Activated naive CD8-positive, alpha-beta T cell (primary cell): ENCODE measurements around the gene IER5L.

ENCODE experiments used
- H3K27ac Mint-ChIP-seq: one replicate; pipeline ENCODE4 v1.8.0; 2021; ENCODE audit warnings: mixed read lengths
- H3K27me3 Mint-ChIP-seq: one replicate; pipeline ENCODE4 v1.8.0; 2021; ENCODE audit warnings: mixed read lengths
- H3K36me3 Mint-ChIP-seq: one replicate; pipeline ENCODE4 v1.8.0; 2021; ENCODE audit warnings: mixed read lengths
- H3K4me1 Mint-ChIP-seq: one replicate; pipeline ENCODE4 v1.8.0; 2021; ENCODE audit warnings: low read depth, mixed read lengths
- H3K4me3 Mint-ChIP-seq: one replicate; pipeline ENCODE4 v1.8.0; 2021; ENCODE audit warnings: mild to moderate bottlenecking, mixed read lengths
- H3K9me3 Mint-ChIP-seq: one replicate; pipeline ENCODE4 v1.8.0; 2021; ENCODE audit warnings: low read depth, mixed read lengths

The IER5L gene

DNA sequence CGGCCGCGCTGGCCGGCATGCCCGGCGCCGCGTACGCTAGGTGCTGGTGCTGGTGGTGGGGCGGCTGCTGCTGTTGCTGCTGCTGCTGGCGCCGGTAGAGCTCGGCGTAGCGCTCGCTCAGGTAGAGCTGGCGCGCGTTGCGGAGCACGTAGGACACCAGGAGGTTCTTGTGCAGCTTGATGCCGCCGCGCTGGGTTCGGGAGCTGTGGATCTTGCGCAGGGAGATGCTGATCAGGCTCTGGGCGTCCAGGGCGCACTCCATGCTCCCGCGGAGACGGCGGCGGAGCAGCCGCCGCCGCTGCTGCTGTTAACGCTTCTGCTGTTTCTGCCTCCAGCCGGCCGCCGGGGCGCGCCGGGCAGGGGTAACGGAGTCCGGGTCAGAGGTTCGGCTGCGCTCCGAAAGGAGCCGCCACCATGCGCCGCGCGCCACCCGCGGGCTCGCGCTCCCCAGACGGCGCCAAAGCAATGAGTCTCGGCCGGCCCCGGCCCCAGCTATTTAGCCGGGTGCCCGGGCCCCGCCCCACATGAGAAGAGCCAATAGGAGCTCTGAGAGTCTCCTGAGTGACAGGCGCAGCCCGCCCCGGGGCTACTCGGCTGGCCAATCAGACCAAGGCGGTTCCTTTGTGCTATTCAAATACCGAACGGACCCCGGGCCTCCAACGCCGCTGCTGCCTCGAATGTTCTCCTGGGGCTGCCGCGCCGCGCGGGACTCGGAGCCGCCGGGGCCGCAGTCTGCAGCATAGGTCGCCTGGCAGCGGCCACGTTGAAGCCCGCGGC lies at the start of gene IER5L:
Gene IER5L, minus strand, starts transcription at position 471 of the 777 bp plus-strand sequence. Its CDS starts 209 bp downstream, at position 262.
- Mint-ChIP-seq H3K4me3 (peak within 1 kb of the TSS; percentile 89), H3K27ac (no peak within 1 kb of the TSS), H3K9me3 (no peaks in the 10 kb centered on the region), H3K27me3 (no peaks in the 10 kb centered on the region), H3K36me3 (no peaks in the 10 kb centered on the region), H3K4me1 (peaks cover 8% of the 10 kb centered on the region)

DNA sequence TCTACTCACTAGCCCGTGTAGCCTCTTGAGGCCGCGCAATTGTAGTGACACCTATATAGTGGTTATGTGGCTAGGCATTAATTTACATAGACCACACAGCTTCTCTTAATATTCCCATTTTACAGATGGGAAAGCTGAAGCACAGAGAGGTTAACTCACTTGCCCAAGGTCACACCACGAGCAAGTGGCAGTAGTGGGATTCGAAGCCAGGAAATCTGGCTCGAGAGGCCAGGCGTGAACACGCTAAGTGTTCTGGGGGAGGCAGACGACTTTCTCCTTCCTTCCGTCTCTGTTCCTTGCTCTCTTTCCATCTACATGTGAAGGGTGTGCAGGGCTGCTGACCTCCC lies 49.8 kb upstream of the IER5L start:
- no peaks in the 10 kb centered on the region for H3K27me3 Mint-ChIP-seq
- H3K36me3 Mint-ChIP-seq, result no peaks in the 10 kb centered on the region
- no peak overlapping the region for H3K27ac Mint-ChIP-seq
- no peak overlapping the region for H3K4me3 Mint-ChIP-seq
- peaks cover 36% of the 10 kb centered on the region for H3K4me1 Mint-ChIP-seq
- H3K9me3 Mint-ChIP-seq, result no peaks in the 10 kb centered on the region

DNA sequence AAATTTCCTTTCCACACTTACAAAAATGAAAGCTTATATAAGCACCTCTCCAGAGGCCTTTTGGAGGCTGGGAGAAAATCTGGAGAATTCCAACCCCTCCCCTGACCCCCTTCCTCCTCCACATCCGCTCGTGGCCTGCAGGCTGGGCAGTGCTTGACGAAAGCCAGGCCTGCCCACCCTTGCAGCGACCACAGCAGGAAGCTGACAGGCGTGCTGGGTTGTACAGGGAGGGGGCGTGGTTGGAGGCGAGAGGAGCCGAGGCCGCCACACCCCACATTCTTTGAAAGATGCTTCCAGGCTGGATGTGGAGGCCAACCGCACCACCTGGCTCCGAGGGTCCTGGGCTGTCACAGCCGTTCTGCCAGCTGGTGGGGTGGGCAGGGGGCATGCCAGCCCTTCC lies 47.8 kb upstream of the IER5L start:
- Mint-ChIP-seq H3K9me3 (no peaks in the 10 kb centered on the region), H3K4me3 (peak overlapping the region; percentile 44), H3K27ac (no peak overlapping the region), H3K4me1 (peaks cover 43% of the 10 kb centered on the region), H3K36me3 (no peaks in the 10 kb centered on the region), H3K27me3 (no peaks in the 10 kb centered on the region)

- H3K4me1 Mint-ChIP-seq, result peaks cover 46% of the 10 kb centered on the region
Measured at GRCh38 chr9:129225490-129225778, 47.4 kb upstream of the IER5L start.

DNA sequence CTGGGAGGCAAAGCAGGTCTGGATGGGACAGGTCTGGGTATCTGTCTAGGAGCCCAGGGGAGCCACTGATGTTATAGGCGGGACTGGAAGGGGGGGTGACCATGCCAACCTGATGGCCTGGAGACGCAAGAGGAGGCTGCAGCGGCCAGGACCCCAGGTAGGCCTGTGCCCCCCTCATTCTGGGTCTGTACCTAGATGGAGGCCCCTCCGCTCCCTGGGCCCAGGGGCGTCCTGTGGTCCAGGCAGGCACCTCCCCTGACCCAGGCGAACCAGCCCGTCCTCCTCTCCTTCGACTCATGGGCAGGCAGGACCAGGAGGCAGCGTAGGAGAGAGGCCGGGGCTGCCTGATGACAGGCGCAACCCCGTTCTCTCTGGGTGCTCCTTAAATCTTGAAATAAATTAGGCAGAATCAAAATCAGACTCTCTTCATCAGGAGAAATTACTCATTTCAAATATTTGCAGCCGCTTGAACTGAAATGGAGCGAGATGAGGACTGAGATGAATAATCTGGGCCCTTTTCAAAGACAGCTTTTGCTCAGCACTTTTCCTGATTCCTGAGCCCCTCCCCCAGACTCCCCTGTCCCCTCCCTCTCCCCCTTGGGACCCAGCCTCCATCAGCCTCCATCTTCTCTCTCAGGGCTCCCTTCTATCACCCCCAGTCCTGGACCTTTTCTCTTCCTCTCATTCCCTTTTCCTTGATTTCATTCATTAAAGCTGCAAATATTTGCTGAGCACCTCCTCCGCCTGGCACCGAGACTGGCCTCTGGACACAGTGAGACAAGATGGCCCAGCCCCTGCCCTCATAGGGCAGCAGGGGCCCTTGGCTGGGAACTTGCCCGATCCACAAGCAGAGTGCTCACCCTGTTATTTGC lies 46.8 kb upstream of the IER5L start:
- H3K27me3 Mint-ChIP-seq, result no peaks in the 10 kb centered on the region
- H3K36me3 Mint-ChIP-seq, result no peaks in the 10 kb centered on the region

More at GRCh38 chr9:129225490-129225778, 47.4 kb upstream of the IER5L start:
- H3K9me3 Mint-ChIP-seq, result no peaks in the 10 kb centered on the region
- no peaks in the 10 kb centered on the region for H3K27me3 Mint-ChIP-seq
- peak overlapping the region; percentile 72 for H3K27ac Mint-ChIP-seq
- no peak overlapping the region for H3K4me3 Mint-ChIP-seq
- no peaks in the 10 kb centered on the region for H3K36me3 Mint-ChIP-seq

GRCh38 chr9:129223551-129224208 lies 45.6 kb upstream of the IER5L start:
- H3K27me3 Mint-ChIP-seq, result no peaks in the 10 kb centered on the region
- no peak overlapping the region for H3K27ac Mint-ChIP-seq
- H3K9me3 Mint-ChIP-seq, result no peaks in the 10 kb centered on the region
- no peak overlapping the region for H3K4me3 Mint-ChIP-seq
- H3K4me1 Mint-ChIP-seq, result peaks cover 39% of the 10 kb centered on the region
- no peaks in the 10 kb centered on the region for H3K36me3 Mint-ChIP-seq

More for the DNA sequence above, 46.8 kb upstream of the IER5L start:
- Mint-ChIP-seq H3K4me1 (peaks cover 43% of the 10 kb centered on the region), H3K9me3 (no peaks in the 10 kb centered on the region), H3K4me3 (no peak overlapping the region), H3K27ac (peak overlapping the region; percentile 72)

DNA sequence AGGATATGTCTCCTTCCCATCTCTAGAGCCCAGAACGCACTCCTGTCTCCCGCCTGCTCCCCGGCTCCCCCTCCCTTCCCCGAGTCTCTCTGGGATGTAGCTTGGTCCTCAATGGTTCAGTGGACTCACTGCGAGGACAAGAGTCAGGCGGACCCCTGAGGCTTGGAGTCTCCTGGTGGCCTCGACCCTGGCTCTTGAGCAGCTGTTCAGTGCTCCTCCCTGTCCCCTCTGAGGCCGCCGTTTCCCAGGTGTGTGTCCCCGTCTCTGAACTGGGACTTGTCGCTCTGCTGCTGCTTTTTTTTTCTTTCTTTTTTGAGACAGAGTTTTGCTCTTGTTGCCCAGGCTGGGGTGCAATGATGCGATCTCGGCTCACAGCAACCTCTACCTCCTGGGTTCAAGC lies 44.8 kb upstream of the IER5L start:
- H3K27me3 Mint-ChIP-seq, result no peaks in the 10 kb centered on the region

DNA sequence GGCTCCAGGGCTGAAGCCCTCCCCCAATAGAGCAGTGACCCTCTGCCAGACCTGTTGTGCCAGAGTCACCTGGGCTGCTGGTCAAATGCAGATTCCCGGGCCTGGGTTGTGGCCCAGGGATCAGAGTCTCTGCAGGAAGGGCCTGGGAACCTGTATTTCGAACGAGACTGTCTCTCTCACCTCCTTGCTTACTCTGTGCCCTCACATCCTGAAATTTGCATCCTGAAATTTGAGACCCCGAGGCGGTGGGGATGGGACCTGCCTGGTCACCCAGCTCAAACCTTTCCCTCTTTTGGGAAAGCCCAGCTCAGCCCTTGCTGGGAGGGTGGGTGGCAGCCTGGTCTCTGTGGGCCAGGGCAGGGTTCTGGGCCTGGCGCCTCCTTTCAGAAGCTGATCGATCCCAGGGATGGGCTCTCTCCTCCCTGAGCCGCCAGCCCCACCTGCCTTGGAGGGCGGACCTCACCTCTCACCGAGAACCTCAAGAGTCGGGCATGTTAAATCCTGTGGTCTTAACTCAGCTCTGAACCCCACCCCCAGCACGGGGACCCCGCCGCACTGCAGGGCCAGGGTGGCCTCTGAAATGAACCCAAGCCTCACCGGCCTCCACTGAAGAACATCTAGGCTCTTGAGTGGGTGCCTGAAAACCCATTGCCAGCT lies 44.0 kb upstream of the IER5L start:
- H3K27ac Mint-ChIP-seq, result no peak overlapping the region
- no peaks in the 10 kb centered on the region for H3K9me3 Mint-ChIP-seq
- no peak overlapping the region for H3K4me3 Mint-ChIP-seq
- peaks cover 40% of the 10 kb centered on the region for H3K4me1 Mint-ChIP-seq
- H3K27me3 Mint-ChIP-seq, result no peaks in the 10 kb centered on the region
- H3K36me3 Mint-ChIP-seq, result no peaks in the 10 kb centered on the region

More for the DNA sequence above, 44.8 kb upstream of the IER5L start:
- Mint-ChIP-seq H3K9me3 (no peaks in the 10 kb centered on the region), H3K4me1 (peaks cover 39% of the 10 kb centered on the region), H3K27ac (no peak overlapping the region), H3K36me3 (no peaks in the 10 kb centered on the region), H3K4me3 (no peak overlapping the region)

DNA sequence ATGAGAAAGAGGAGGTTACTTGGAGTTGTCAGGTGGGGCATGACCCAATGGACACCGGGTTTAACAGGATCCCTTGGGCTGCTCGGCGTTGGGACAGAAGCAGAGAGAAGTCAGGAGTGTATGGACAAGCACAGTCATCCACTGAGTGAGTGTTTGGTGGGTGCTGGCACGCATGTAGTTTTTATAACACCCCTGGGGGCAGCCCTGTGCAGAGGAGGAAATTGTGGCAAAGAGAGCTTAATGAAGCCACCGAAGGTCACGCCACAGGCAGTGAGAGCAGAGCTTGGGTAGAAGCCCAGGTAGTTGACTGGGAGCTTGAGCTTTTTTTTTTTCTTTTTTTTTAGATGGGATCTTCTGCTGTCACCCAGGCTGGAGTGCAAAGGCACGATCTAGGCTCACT lies 43.2 kb upstream of the IER5L start:
- Mint-ChIP-seq H3K27me3 (no peaks in the 10 kb centered on the region), H3K4me3 (peak overlapping the region; percentile 35), H3K9me3 (no peaks in the 10 kb centered on the region), H3K27ac (peak overlapping the region; percentile 61), H3K36me3 (no peaks in the 10 kb centered on the region), H3K4me1 (peaks cover 38% of the 10 kb centered on the region)

DNA sequence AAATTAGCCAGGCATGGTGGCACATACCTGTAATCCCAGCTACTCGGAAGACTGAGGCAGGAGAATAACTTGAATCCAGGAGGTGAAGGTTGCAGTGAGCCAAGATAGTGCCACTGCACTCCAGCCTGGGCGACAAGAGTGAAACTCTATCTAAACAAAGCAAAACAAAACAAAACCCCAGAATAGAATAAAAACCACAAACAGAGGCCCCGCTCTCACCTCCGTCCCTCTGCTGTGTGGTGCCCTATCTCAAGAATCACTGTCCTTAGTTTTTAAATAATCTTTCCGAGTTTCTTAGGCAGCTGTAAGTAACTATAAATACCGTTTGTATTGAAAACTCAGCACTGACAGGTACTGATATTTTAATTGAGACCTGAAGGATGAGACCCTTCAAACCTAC lies 42.7 kb upstream of the IER5L start:
- Mint-ChIP-seq H3K4me1 (peaks cover 33% of the 10 kb centered on the region), H3K4me3 (peak overlapping the region; percentile 35), H3K36me3 (no peaks in the 10 kb centered on the region), H3K27me3 (no peaks in the 10 kb centered on the region), H3K27ac (peak overlapping the region; percentile 61), H3K9me3 (no peaks in the 10 kb centered on the region)

GRCh38 chr9:129218918-129219317 lies 40.9 kb upstream of the IER5L start:
- H3K9me3 Mint-ChIP-seq, result no peaks in the 10 kb centered on the region
- H3K27me3 Mint-ChIP-seq, result no peaks in the 10 kb centered on the region
- H3K4me1 Mint-ChIP-seq, result peaks cover 18% of the 10 kb centered on the region
- no peaks in the 10 kb centered on the region for H3K36me3 Mint-ChIP-seq
- no peak overlapping the region for H3K4me3 Mint-ChIP-seq
- H3K27ac Mint-ChIP-seq, result no peak overlapping the region

- peaks cover 18% of the 10 kb centered on the region for H3K4me1 Mint-ChIP-seq
- no peaks in the 10 kb centered on the region for H3K9me3 Mint-ChIP-seq
- no peak overlapping the region for H3K27ac Mint-ChIP-seq
- H3K27me3 Mint-ChIP-seq, result no peaks in the 10 kb centered on the region
- no peak overlapping the region for H3K4me3 Mint-ChIP-seq
- no peaks in the 10 kb centered on the region for H3K36me3 Mint-ChIP-seq
Measured at GRCh38 chr9:129218272-129218625, 40.2 kb upstream of the IER5L start.

DNA sequence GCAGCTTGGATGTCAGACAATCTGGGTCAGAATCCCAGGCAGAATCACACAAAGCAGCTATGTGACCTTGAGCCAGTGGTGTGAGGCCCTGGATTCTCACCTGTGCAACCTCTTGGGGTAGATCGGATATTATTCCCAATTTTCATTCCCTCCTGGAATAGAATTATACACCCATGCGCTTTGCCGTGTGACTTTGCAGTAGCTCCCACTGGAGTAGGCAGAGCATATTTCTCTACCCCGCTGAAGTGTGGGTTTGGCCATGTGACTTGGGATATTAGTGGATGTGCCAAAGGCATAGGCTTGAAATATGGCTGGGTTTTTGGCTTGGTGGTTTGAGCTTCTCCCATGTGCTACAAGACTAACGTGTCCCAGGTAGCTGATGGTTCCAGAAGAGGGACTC lies 35.5 kb upstream of the IER5L start:
- no peak overlapping the region for H3K4me3 Mint-ChIP-seq
- no peak overlapping the region for H3K27ac Mint-ChIP-seq
- peaks cover 2% of the 10 kb centered on the region for H3K36me3 Mint-ChIP-seq
- H3K9me3 Mint-ChIP-seq, result no peaks in the 10 kb centered on the region
- H3K27me3 Mint-ChIP-seq, result no peaks in the 10 kb centered on the region
- H3K4me1 Mint-ChIP-seq, result peaks cover 18% of the 10 kb centered on the region

DNA sequence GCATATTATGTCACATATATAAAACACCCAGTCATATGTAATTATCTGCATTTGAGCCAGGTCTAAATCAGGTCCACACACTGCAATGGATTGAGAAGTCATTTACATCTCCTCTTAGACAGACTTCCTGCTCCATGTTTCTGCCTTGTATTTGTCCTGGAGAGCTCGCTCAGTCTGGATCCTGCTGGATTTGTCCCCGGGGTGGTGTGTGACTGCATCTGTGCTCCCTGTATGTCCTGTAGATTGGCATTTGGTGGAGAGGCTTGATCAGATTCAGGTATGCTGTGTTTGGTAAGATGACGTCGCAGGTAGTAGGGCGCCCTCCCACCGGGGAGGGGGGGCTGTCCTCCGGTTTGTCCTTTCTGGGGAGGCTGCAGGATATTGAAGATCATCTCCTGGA lies 33.6 kb upstream of the IER5L start:
- Mint-ChIP-seq H3K27me3 (no peaks in the 10 kb centered on the region), H3K36me3 (peaks cover 2% of the 10 kb centered on the region), H3K4me3 (no peak overlapping the region), H3K27ac (no peak overlapping the region), H3K9me3 (no peaks in the 10 kb centered on the region), H3K4me1 (peaks cover 31% of the 10 kb centered on the region)

- H3K27me3 Mint-ChIP-seq, result no peaks in the 10 kb centered on the region
- H3K4me3 Mint-ChIP-seq, result peak overlapping the region; percentile 10
- H3K4me1 Mint-ChIP-seq, result peaks cover 37% of the 10 kb centered on the region
- peaks cover 2% of the 10 kb centered on the region for H3K36me3 Mint-ChIP-seq
- H3K27ac Mint-ChIP-seq, result no peak overlapping the region
- H3K9me3 Mint-ChIP-seq, result no peaks in the 10 kb centered on the region
Measured at GRCh38 chr9:129210125-129210524, 32.1 kb upstream of the IER5L start.
